ENCODE results near the gene BSX.

Gene BSX

GRCh38 chr11:122979103-122979814 is 2.4 kb downstream of the BSX start:
- Histone ChIP-seq H3K4me3 (ENCODE audit: low read depth, low read length, poor library complexity, severe bottlenecking) (no peak overlapping the region), H3K9me3 (ENCODE audit: low read length) (no peaks in the 10 kb centered on the region), H2AFZ (ENCODE audit: low read length) (no peak overlapping the region), H4K20me1 (ENCODE audit: insufficient read depth, low read length) (no peaks in the 10 kb centered on the region), H3F3A (ENCODE audit: insufficient read depth, low read length) (no peaks in the 10 kb centered on the region), H3K9me2 (ENCODE audit: low read depth, low read length) (no peaks in the 10 kb centered on the region), H3K4me2 (ENCODE audit: low read length) (no peak overlapping the region), H3K27me3 (ENCODE audit: insufficient read depth, low read length) (no peaks in the 10 kb centered on the region), H3K79me2 (ENCODE audit: insufficient read depth, low read length) (no peaks in the 10 kb centered on the region), H3K36me3 (ENCODE audit: insufficient read depth, low read length) (no peaks in the 10 kb centered on the region), H3K4me1 (ENCODE audit: insufficient read depth, low read length, severe bottlenecking) (no peaks in the 10 kb centered on the region), H3K9ac (ENCODE audit: low read length) (no peak overlapping the region), H3K27ac (ENCODE audit: low read depth, low read length, poor library complexity, severe bottlenecking) (no peak overlapping the region)
- TF ChIP-seq EZH2 (IDR thresholded peaks at IDR 0.05; ENCODE audit: borderline replicate concordance, low read length) (no peak), CTCF (IDR thresholded peaks at IDR 0.05; ENCODE audit: low read length) (no peak)

GRCh38 chr11:122978299-122978620 is 3.4 kb downstream of the BSX start:
- H3K4me2 ChIP-seq (ENCODE audit: low read length) = no peak overlapping the region
- H3K27me3 ChIP-seq (ENCODE audit: insufficient read depth, low read length) = no peaks in the 10 kb centered on the region
- no peaks in the 10 kb centered on the region for H3K9me3 ChIP-seq (ENCODE audit: low read length)

GRCh38 chr11:122977470-122978298 is 4.0 kb downstream of the BSX start:
- no peaks in the 10 kb centered on the region for H3K9me2 ChIP-seq (ENCODE audit: low read depth, low read length)
- no peaks in the 10 kb centered on the region for H3K36me3 ChIP-seq (ENCODE audit: insufficient read depth, low read length)
- no peak overlapping the region for H3K9ac ChIP-seq (ENCODE audit: low read length)
- no peaks in the 10 kb centered on the region for H3K27me3 ChIP-seq (ENCODE audit: insufficient read depth, low read length)
- H3F3A ChIP-seq (ENCODE audit: insufficient read depth, low read length) = no peaks in the 10 kb centered on the region
- H3K4me3 ChIP-seq (ENCODE audit: low read depth, low read length, poor library complexity, severe bottlenecking) = no peak overlapping the region
- no peak overlapping the region for H3K27ac ChIP-seq (ENCODE audit: low read depth, low read length, poor library complexity, severe bottlenecking)
- no peak overlapping the region for H2AFZ ChIP-seq (ENCODE audit: low read length)
- TF ChIP-seq EZH2 (IDR thresholded peaks at IDR 0.05; ENCODE audit: borderline replicate concordance, low read length) (no peak), CTCF (IDR thresholded peaks at IDR 0.05; ENCODE audit: low read length) (no peak)
- no peaks in the 10 kb centered on the region for H3K4me1 ChIP-seq (ENCODE audit: insufficient read depth, low read length, severe bottlenecking)
- H3K9me3 ChIP-seq (ENCODE audit: low read length) = no peaks in the 10 kb centered on the region
- no peaks in the 10 kb centered on the region for H4K20me1 ChIP-seq (ENCODE audit: insufficient read depth, low read length)
- no peaks in the 10 kb centered on the region for H3K79me2 ChIP-seq (ENCODE audit: insufficient read depth, low read length)
- H3K4me2 ChIP-seq (ENCODE audit: low read length) = no peak overlapping the region

More at GRCh38 chr11:122978299-122978620, 3.4 kb downstream of the BSX start:
- no peaks in the 10 kb centered on the region for H3K9me2 ChIP-seq (ENCODE audit: low read depth, low read length)
- no peaks in the 10 kb centered on the region for H3K79me2 ChIP-seq (ENCODE audit: insufficient read depth, low read length)
- no peaks in the 10 kb centered on the region for H3F3A ChIP-seq (ENCODE audit: insufficient read depth, low read length)
- H4K20me1 ChIP-seq (ENCODE audit: insufficient read depth, low read length) = no peaks in the 10 kb centered on the region
- H3K4me1 ChIP-seq (ENCODE audit: insufficient read depth, low read length, severe bottlenecking) = no peaks in the 10 kb centered on the region
- no peaks in the 10 kb centered on the region for H3K36me3 ChIP-seq (ENCODE audit: insufficient read depth, low read length)
- no peak overlapping the region for H3K9ac ChIP-seq (ENCODE audit: low read length)
- no peak overlapping the region for H2AFZ ChIP-seq (ENCODE audit: low read length)
- no peak overlapping the region for H3K4me3 ChIP-seq (ENCODE audit: low read depth, low read length, poor library complexity, severe bottlenecking)
- H3K27ac ChIP-seq (ENCODE audit: low read depth, low read length, poor library complexity, severe bottlenecking) = no peak overlapping the region
- TF ChIP-seq EZH2 (IDR thresholded peaks at IDR 0.05; ENCODE audit: borderline replicate concordance, low read length) (no peak), CTCF (IDR thresholded peaks at IDR 0.05; ENCODE audit: low read length) (no peak)
